Measurements from ENCODE around the gene ANLN. TPM values are rescaled to one million over a fixed set of nuclear protein-coding genes. Genes with fewer than 3 reads are reported as not detected.
"Not testable (repeated sequence)": the region's sequence is repeated elsewhere in the genome, so short reads cannot be mapped to it uniquely, and the experiment has no call there.

ANLN gene
- total RNA-seq, 2 donors from 2014 or later = 3.0 to 6.4 TPM

- DNase-seq (ENCODE audit: low spot score) = no peak
- intact Hi-C loops (cut with DNase I) = no loop called here
Observed at GRCh38 chr7:36369171-36369570, 20.5 kb upstream of the ANLN start.

DNA sequence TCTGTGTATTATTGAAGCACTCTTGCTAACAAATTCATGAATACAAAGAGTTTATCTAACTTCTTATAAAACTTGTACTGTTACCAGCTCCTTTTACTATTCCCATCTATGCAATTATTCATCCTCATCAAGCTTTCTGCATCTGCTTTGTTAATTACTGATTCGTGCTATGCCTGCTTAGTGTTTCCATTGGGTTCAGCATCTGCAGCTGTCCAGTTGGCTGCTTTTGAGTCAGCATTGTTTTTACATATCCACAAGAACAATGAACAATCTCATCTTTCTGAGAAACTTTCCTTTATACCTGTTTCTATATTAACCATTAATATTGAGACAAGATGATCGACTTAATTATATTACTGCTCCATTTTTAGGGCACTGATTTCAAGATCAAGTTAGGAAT is 19.6 kb upstream of the ANLN start:
- intact Hi-C loops (cut with DNase I) = no loop called here
- no peak for DNase-seq (ENCODE audit: low spot score)

- DNase-seq (ENCODE audit: low spot score) = no peak
- intact Hi-C loops (cut with DNase I) = no loop called here
Observed at GRCh38 chr7:36372156-36372555, 17.5 kb upstream of the ANLN start.

DNA sequence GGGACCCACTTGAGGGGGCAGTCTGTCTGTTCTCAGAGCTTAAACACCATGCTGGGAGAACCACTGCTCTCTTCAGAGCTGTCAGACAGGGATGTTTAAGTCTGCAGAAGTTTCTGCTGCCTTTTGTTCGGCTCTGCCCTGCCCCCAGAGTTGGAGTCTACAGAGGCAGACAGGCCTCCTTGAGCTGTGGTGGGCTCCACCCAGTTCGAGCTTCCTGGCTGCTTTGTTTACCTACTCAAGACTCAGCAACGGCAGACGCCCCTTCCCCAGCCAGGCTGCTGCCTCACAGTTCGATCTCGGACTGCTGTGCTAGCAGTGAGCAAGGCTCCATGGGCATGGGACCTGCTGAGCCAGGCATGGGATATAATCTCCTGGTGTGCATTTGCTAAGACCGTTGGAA is 11.1 kb upstream of the ANLN start:
- DNase-seq (ENCODE audit: low spot score); intact Hi-C loops (cut with DNase I): not testable (repeated sequence)

DNA sequence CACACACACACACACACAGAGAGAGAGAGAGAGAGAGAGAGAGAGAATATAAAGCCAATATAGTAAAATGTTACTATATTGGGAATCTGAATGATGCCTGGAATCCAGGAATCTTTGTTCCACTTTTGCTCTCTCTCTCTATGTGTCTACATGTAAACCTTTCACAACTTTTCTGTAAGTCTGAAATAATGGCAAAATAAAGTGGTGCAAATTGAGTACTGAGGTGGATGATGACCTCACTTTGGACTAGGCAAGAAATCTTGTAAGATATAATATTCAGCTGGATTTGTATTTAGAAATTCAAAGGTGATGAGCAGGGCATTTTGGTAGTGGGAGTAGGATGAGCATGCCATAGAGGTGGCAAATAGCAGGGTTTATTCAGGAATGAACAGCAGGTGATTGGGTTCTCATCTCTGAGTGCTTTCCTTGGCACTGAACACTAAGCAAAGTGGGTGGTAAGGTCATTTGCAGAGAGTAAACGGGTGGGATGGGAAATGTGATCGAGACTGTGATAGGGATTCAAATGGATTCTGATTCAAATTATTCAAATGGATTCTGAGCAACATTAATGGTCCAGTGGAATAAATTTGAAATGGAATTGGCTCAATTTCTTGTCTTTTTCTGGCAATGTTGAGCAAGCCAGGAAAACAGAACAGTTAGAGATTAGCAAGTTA is 9.7 kb upstream of the ANLN start:
- intact Hi-C loops (cut with DNase I) = no loop called here
- DNase-seq (ENCODE audit: low spot score) = no peak

GRCh38 chr7:36381056-36381455 is 8.6 kb upstream of the ANLN start:
- DNase-seq (ENCODE audit: low spot score) = no peak
- intact Hi-C loops (cut with DNase I) = no loop called here

- DNase-seq (ENCODE audit: low spot score); intact Hi-C loops (cut with DNase I): not testable (repeated sequence)
Observed at GRCh38 chr7:36383284-36383683, 6.4 kb upstream of the ANLN start.

GRCh38 chr7:36385646-36386045 is 4.0 kb upstream of the ANLN start:
- intact Hi-C loops (cut with DNase I); DNase-seq (ENCODE audit: low spot score): not testable (repeated sequence)

DNA sequence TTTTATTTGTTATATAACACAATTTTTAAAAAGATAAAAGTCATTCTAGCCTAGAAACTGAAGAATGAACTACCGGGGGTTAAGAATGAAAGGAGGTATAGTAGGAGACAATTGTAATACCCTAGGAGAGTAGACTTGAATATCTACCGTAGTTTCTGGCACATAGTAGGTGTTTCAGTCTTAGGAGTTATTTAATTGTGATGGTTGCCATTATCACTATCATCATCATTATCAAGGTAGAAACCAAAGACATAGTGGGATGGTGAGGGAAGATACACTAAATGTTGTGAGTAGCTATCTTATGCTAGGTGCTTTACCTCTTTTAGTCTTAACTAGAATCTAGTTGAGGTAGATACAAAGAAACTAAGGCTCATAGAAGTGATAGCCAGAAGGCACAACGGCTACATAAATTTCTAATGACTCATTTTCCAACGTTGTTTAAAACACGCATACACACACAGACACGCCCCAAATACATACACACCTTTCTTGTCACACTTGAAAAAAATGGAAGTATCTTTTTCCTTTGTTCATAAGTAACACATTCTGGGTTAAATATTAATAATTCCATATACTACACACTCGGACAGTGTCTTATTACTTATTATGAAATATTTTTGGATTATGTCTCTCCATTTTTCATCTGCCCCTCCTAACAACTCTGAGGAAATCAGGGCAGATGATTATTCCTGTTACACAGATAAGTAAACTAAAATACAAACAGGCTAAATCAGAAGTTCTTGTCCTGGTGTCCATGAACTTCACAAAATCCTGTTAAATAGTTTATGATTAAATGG is 2.0 kb upstream of the ANLN start:
- no peak for DNase-seq (ENCODE audit: low spot score)
- intact Hi-C loops (cut with DNase I) = no loop called here

DNA sequence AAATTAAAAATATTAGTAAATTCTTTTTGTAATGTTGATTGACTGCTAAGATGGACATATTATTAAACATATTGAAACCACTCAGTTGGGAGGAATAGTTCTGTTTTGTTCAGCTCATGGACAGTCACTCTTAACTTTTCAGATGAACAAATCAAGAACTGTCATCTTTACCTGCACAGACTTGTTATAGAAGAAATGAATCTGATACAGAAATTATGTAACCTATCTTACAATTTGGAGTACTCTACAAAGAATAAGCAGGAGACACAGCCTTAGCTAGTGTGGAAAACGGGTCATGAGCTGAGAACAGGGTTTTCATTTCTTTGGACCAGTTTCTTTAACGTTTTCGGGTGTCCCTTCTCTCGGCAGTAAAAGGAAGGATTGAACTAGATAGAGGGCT is 1.2 kb upstream of the ANLN start:
- intact Hi-C loops (cut with DNase I) = no loop called here
- no peak for DNase-seq (ENCODE audit: low spot score)

DNA sequence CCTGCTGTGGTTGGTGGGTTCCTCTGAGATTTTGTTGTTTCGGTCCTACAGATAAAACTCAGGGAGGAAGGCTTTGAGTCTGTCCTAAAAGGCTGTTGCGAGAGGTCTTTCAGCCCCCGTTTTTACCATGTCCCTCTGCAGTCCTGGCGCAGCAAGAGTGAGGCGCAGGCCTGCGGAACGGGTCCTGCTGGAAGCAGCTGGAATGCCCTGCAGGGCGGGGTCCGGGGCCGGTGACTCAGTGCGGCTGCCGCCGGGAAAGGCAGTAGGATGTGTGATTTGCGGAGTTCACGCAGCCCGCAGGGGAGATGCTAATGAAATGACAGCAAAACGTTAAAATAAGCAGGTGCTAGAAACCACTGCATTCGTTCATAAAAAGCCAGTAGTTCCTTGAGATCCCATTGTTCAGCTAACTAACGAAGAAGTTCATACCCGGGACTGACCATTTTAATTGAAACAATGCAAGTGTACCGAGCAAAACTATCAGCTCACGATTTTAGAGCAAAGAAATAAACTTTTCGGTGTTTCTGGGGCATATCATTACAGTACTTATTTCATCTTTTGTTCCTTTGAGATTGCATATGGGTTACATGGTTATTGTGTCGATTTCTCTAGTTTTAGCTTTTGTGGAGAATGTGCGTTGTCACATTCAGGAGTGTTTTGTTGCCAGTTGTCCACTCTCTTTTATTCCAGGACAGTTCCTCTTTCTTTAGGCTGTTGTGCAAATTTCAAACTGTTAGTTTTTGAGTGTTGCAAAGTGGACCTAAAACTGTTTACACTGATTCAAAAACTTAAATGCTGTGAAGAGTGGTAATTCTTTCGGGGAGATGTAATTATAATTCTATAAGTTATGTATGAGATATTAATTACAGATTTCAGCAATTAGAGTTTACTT is 783 bp downstream of the ANLN start:
- intact Hi-C loops (cut with DNase I) = no loop called here

DNA sequence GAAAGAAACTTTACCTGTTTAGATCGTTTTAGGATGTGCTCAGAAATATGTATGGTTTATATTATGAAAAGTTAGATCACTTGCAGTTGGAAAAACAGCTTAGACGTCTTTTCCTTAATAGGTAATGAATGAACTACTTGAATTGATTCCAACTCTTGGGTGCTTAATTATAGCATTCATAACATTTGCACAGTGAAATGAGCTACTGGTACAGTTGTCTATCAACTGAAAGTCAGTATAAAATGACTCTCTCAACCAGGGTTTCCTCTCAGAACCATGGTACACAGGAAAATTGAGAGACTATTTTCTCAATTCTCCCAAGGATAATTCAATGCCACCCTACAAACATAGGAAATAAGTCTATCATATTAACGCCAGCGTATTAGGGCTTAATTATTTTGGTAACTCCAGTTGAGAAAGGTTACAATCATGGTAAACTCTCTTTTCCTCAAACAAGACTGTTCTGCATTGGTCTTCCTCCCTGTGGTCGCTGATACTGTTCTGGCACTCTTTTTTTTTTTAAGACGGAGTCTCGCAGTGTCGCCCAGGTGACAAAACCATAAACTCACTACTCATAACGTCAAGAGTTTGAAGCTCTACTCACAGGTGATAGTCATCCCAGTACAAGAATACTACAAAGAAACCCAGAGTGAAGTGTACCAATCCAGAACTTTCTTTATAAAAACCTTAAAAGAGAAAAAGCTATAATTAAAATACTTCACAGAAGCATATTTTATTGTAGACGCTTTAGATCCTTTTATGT is 2.0 kb downstream of the ANLN start:
- DNase-seq (ENCODE audit: low spot score) = no peak
- intact Hi-C loops (cut with DNase I) = no loop called here

More for the DNA sequence above, 783 bp downstream of the ANLN start:
- DNase-seq (ENCODE audit: low spot score) = peak; percentile 89

- DNase-seq (ENCODE audit: low spot score) = no peak
- intact Hi-C loops (cut with DNase I) = no loop called here
Observed at GRCh38 chr7:36393826-36394225, 4.2 kb downstream of the ANLN start.

DNA sequence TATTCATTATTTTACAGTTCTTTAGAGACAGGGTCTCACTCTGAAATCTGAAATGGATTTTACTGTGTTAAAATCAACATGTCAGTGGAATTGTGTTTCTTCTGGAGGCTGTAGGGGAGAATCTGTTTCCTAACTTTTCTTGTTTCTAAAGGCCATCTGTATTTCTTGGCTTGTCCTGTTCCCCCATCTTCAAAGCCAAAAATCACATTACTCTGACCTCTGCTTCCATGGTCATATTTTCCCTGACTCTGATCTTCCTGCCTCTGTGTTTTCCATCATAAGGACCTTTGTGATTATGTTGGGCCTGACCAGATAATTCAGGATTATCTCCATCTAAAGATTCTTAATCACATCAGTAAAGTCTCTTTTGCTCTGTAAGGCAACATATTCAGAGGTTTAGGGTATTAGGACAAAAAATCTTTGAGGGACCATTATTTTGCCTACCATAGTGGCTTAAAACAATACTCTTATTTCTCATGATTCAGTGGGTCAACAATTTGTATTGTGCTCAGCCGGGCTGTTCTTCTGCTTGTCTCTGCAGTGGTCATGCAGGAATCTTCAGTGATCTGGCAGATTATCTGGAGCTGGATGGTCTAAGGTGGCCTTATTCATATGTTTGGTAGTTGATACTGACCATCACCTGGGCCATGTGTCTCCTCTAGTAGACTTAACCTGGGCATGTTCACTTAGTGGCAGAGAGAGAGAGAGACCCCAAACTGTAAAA is 5.7 kb downstream of the ANLN start:
- no peak for DNase-seq (ENCODE audit: low spot score)
- intact Hi-C loops (cut with DNase I) = no loop called here

DNA sequence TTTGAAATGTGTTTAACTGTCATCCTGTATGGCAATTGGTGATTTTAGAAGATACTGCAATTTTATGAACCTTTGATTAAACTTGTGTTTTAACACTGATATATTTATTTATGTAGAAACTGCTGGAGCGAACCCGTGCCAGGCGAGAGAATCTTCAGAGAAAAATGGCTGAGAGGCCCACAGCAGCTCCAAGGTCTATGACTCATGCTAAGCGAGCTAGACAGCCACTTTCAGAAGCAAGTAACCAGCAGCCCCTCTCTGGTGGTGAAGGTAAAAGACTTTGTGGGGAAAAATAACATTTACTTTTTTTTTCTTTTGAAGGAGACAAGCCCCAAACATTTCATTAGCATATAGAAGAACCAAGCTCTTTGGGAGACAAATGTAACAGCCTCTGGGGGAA is 6.5 kb downstream of the ANLN start:
- intact Hi-C loops (cut with DNase I) = no loop called here

DNA sequence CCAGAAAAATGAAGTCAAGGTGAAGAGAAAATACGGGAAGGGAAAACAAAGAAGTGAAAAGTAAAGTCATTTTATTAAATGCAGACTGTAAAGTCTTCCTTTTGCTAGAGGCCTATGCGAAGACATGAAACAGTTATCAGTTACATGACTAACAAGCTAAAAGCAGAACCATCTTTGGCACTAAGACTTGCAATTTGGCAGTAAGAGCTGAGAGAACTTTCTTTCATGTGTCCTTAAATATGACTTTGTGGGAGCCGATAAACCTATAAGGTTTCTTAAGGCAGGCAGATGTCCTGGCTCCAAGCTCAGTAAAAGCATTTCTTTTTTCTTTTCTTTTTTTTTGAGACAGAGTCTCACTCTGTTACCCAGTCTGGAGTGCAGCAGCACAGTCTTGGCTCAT is 10.4 kb downstream of the ANLN start:
- intact Hi-C loops (cut with DNase I) = no loop called here
- DNase-seq (ENCODE audit: low spot score) = no peak

More for the DNA sequence above, 6.5 kb downstream of the ANLN start:
- no peak for DNase-seq (ENCODE audit: low spot score)

GRCh38 chr7:36400606-36401005 is 10.9 kb downstream of the ANLN start:
- DNase-seq (ENCODE audit: low spot score) = no peak
- intact Hi-C loops (cut with DNase I) = no loop called here

DNA sequence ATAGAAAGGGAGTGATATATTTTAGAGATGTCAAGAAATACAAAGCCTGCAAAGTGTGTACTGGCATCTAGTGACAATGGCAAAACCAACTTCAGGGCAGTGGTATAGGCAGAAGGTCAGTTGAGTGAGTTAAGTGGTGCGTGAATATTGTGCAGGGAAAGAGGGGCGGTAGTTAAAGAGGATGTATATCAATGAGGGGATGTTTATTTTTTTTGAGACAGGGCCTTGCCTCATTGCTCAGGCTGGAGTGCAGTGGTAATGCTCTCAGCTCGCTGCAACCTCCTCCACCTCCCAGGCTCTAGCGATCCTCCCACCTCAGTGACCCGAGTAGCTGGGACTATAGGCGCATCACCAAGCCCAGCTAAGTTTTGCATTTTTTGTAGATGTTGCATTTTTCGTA is 13.8 kb downstream of the ANLN start:
- intact Hi-C loops (cut with DNase I) = no loop called here

More for the DNA sequence above, 13.8 kb downstream of the ANLN start:
- no peak for DNase-seq (ENCODE audit: low spot score)
